Nephron progenitor cell (in vitro differentiated cells): ENCODE data around the gene IGF1R.
A peak's percentile ranks its signal among the peaks of the same experiment; 100 is the strongest.

Experiments
- DNase-seq: peaks from one replicate; pipeline ENCODE4 v3.0.0; 2021
- H3K27ac Mint-ChIP-seq: 2 replicates; pipeline ENCODE4 v1.8.0; 2021; ENCODE audit warnings: mild to moderate bottlenecking, moderate library complexity, mixed read lengths
- H3K27me3 Mint-ChIP-seq: 2 replicates; pipeline ENCODE4 v1.8.0; 2021; ENCODE audit warnings: mild to moderate bottlenecking, low read depth, mixed read lengths; ENCODE audit not compliant: poor library complexity
- H3K36me3 Mint-ChIP-seq: 2 replicates; pipeline ENCODE4 v1.8.0; 2021; ENCODE audit warnings: low read depth, mixed read lengths
- H3K4me1 Mint-ChIP-seq: 2 replicates; pipeline ENCODE4 v1.8.0; 2021; ENCODE audit warnings: mixed read lengths
- H3K4me3 Mint-ChIP-seq: 2 replicates; pipeline ENCODE4 v1.8.0; 2021; ENCODE audit warnings: mild to moderate bottlenecking, moderate library complexity, mixed read lengths
- H3K9me3 Mint-ChIP-seq: 2 replicates; pipeline ENCODE4 v1.8.0; 2021; ENCODE audit warnings: mild to moderate bottlenecking, moderate library complexity, mixed read lengths
- TF ChIP-seq, protein P1 (sequence below): fragments of 200-600 bp; sonication (generic); IDR thresholded peaks from 2 replicates; pipeline ENCODE4 v1.5.0; 2021; ENCODE audit warnings: antibody characterized with exemption

IGF1R gene

GRCh38 chr15:98655732-98656131 lies 7.4 kb downstream of the IGF1R start:
- Mint-ChIP-seq H3K36me3 (no peaks in the 10 kb centered on the region), H3K4me1 (peaks cover 79% of the 10 kb centered on the region), H3K9me3 (no peaks in the 10 kb centered on the region), H3K4me3 (no peak overlapping the region), H3K27ac (no peak overlapping the region), H3K27me3 (no peaks in the 10 kb centered on the region)
- TF ChIP-seq, protein P1, sequence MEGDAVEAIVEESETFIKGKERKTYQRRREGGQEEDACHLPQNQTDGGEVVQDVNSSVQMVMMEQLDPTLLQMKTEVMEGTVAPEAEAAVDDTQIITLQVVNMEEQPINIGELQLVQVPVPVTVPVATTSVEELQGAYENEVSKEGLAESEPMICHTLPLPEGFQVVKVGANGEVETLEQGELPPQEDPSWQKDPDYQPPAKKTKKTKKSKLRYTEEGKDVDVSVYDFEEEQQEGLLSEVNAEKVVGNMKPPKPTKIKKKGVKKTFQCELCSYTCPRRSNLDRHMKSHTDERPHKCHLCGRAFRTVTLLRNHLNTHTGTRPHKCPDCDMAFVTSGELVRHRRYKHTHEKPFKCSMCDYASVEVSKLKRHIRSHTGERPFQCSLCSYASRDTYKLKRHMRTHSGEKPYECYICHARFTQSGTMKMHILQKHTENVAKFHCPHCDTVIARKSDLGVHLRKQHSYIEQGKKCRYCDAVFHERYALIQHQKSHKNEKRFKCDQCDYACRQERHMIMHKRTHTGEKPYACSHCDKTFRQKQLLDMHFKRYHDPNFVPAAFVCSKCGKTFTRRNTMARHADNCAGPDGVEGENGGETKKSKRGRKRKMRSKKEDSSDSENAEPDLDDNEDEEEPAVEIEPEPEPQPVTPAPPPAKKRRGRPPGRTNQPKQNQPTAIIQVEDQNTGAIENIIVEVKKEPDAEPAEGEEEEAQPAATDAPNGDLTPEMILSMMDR, result no peak
- no peak for DNase-seq

DNA sequence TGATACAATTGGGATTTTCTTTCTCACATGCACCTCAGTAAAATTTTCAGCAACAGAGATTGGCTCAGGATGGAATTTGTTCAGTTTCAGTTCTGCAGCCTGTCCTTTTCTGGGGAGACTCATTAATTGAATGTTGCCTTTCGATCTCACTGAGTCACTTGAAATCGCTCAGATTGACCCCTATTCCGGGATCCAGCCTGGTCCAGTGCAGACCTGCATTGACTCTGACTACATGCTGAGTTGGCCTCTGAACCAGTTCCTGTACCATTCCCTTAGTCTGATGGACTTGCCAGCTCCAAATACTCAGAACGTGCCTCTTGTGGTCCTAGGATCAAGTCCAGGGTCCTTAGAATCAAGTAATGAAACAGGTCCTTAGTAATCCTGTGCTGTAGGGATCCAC lies 9.4 kb downstream of the IGF1R start:
- Mint-ChIP-seq H3K9me3 (no peaks in the 10 kb centered on the region), H3K36me3 (no peaks in the 10 kb centered on the region), H3K27ac (no peak overlapping the region), H3K4me1 (peaks cover 79% of the 10 kb centered on the region), H3K4me3 (no peak overlapping the region), H3K27me3 (peaks cover 1% of the 10 kb centered on the region)
- no peak for DNase-seq
- TF ChIP-seq, protein P1, result no peak

DNA sequence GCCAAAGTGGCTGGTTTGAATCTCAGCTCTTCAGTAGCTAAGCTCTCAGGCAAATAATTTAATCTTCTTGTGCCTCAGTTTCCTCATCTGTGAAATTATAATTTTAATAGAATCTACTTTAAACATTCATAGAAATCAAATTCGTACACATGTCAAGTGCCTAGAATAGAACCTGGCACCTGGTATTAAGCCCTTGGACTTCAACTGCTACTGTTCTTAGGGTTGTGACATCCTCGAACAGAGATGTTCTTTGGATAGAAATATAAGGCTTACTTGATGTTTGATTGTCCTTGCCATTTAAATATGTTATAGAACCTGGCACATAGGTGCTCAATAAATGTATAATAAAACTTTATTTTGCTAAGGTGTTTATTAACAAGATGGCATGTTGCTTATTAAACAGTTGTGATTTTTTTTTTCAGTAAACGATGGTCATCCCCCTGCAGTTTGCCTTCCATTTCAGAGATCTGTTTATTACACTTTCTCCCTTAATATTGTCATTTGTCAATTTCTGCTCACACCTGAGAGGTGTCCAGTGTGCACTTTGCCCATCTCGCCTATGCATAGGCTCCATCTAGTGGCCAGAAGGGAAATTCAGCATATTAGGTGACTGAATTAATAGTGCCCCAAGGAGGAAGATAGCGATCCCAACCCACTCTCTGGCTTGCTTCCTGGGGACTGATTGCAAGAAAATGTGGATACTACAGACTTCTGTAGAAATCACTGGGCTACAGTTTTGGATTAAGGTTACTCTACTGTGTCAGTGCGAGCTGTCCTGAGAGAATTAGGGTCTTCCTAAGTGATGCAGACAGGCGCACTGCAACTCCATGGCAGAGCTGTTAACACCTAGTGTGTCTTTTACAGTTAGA lies 10.7 kb downstream of the IGF1R start:
- H3K9me3 Mint-ChIP-seq, result no peaks in the 10 kb centered on the region
- TF ChIP-seq, protein P1, result peak; percentile 86
- peaks cover 5% of the 10 kb centered on the region for H3K27me3 Mint-ChIP-seq
- peak; percentile 27 for DNase-seq
- peaks cover 2% of the 10 kb centered on the region for H3K36me3 Mint-ChIP-seq
- peaks cover 74% of the 10 kb centered on the region for H3K4me1 Mint-ChIP-seq
- H3K27ac Mint-ChIP-seq, result no peak overlapping the region
- no peak overlapping the region for H3K4me3 Mint-ChIP-seq

GRCh38 chr15:98660055-98660454 lies 11.7 kb downstream of the IGF1R start:
- H3K4me3 Mint-ChIP-seq, result no peak overlapping the region
- peaks cover 5% of the 10 kb centered on the region for H3K27me3 Mint-ChIP-seq
- no peak overlapping the region for H3K27ac Mint-ChIP-seq
- DNase-seq, result no peak
- peaks cover 64% of the 10 kb centered on the region for H3K4me1 Mint-ChIP-seq
- TF ChIP-seq, protein P1, result no peak
- no peaks in the 10 kb centered on the region for H3K9me3 Mint-ChIP-seq
- peaks cover 5% of the 10 kb centered on the region for H3K36me3 Mint-ChIP-seq

GRCh38 chr15:98663045-98663444 lies 14.7 kb downstream of the IGF1R start:
- Mint-ChIP-seq H3K4me3 (no peak overlapping the region), H3K9me3 (no peaks in the 10 kb centered on the region), H3K27ac (peak overlapping the region; percentile 27), H3K27me3 (peaks cover 5% of the 10 kb centered on the region), H3K4me1 (peaks cover 61% of the 10 kb centered on the region), H3K36me3 (peaks cover 24% of the 10 kb centered on the region)
- no peak for DNase-seq
- TF ChIP-seq, protein P1, result no peak

DNA sequence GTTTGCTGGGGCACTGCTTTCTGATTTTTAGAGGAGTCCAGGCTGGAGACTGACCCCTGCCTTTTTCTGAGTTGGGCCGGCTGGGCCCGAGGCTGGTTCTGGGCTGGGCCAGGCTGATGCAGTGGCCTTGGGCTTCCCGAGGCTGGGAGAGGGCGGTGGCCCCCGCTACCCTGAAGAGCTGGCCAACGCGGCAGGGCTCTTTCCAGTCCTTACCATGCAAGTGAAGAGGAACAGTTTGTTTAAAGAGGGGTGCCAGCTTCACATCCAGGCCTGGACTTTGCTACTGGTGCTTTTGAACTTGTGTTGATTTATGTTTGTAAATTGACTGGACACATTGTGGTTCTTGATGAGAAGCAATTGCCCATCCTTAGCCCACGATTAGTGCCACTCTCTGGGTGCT lies 15.3 kb downstream of the IGF1R start:
- Mint-ChIP-seq H3K4me3 (no peak overlapping the region), H3K27ac (no peak overlapping the region), H3K9me3 (no peaks in the 10 kb centered on the region), H3K4me1 (peaks cover 67% of the 10 kb centered on the region), H3K36me3 (peaks cover 24% of the 10 kb centered on the region), H3K27me3 (peaks cover 5% of the 10 kb centered on the region)
- TF ChIP-seq, protein P1, result no peak
- no peak for DNase-seq
